ENCODE data around the gene NME9.

Gene NME9

DNA sequence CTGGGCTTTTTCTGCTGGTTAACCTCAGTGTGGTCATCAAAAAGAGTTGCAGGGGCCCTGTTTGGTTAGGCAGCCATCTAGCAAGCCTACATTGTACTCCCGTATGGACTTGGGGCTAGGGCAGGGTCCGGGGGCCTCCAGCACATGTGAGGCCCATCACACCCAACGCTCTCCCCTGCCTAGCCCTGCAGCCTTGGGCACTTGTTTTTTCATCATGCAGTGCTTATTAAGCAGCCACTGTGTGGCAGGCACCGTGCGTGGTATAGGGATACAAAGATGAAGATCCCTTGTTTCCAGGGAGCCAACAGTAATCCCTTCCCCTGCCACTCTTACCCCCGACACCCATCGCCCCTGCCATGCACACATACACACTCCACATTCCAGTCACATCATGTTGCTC lies 32.9 kb upstream of the NME9 start:
- no peak for DNase-seq (ENCODE audit: low read depth)

DNA sequence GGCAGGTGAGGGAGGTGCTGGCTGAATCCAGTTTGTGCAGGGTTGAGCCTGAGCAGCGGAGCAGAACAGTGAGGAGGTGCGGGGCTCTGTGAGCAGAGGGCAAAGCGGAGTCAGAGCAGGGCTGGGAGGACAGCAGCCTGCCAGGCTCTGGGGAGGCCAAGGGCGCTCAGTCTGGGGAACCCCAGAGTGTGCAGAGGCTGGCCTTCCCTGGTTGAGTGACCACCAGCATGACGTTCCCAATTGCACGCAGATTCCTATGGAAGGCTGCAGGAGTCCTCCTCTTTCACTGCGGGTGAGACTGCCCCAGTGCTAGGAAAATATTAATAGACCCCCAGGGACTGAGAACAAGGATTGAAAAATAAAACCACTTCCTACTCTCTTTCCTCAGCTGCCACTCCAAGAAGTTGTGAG lies 31.9 kb upstream of the NME9 start:
- DNase-seq (ENCODE audit: low read depth) = no peak

DNA sequence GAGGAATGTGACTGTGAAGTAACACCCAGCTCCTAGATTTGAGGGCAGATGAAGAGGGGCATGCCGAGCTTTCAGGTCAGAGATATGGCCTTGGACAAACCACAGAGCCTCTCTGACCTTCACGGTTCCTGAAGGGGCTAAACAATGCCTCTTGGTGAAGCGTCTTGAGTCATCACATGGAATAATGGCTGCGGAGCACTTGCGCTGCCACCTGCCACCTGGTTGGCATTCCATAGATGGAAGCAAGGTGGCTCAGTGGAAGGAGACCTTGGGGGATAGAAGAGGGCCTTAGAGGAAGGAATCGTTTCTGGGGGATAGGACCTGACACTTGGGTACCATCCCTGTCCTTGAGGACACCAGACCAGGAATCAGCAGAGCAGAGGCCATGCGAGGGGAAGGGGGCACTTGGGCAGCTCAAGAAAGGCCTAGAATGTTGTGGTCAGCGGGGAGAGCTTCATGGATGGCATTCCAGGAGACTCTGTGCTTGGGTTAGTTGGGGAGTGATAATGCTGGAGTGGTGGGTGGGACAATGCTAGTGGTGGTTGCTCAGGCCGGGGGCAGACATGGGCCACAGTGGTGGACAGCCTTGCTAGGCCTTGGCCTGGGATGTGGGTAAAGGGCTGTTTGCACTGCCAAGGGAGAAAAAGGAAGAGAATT lies 31.3 kb upstream of the NME9 start:
- DNase-seq (ENCODE audit: low read depth) = no peak

DNA sequence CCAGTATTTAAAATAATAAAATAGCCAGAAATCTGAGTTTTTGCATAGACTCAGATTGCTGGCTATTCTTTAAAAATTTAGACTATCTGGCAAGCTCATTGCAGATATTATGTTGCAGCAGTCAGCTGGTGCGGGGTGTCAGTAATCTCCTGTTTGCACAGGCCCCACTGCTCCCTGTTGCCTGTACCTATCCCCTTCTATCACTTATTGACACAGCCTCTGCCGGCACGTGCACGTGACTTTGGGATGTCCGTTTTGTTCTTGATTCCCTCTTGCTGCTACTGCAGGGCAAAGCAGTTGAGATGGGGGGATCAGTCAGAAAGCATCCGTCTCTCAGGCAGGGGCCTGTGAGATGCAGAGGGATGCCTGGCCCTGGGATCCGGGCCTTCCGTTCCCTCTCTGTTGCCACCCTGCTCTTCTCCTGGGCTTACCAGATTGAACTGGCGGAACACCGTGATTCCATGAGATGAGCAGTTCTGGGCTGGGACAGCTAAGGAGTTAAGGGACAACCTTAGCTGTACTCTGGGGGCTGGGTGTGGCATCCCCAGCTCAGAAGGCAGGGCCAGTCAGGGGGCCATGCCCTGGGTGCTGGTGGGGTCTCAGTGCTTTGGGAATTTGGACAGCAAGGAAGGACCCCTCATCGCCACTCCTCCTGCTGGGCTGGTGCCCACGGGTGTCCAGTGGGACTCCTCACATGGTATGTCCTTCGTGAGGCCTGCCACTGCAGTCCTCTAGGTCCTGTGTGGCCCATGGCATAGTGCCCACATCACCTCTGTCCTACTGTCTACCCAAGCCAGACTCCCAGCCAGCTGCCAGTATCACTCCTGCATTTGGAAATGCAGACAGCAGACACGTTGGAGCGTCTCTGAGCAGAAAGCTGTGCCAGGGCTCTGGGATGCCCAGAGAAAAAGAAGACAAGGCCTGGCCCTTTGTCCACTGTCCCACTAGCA lies 30.5 kb upstream of the NME9 start:
- DNase-seq (ENCODE audit: low read depth) = no peak

DNA sequence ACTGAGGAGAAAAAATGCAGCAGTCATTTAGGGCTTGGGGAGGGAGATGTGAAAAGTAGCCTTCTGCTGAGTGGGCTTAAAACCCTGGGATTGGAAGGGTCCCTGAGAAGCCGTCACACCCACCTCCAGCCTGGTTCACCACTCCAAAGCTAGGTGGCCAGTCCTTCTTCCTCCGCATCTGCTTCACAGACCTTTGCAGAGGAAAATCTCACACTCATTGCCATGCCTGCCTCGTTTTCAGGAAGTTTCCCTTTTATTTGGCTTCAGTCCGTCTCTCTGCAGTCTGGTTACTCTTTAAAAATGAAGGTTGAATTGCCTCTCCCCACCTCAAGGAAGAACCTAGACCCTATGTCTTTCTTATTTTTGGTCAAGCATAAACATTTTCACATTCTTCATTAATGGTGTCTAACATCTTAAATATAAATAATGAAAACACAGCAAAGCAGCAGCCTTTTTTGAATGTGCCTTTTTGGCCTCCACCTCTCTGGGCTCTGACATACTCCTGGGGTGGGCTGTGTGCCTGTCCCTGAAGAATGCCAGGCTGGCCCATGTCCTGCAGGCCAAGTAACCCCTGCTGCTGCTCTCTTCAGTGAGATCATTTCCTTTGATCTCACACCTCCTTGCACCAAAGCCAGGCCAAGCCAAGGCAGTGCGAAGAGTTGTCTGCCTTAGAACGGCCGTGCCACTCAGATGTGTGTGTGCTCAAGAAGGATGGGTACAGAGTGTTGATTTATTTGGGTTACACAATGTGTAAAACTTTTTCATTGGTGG lies 29.7 kb upstream of the NME9 start:
- no peak for DNase-seq (ENCODE audit: low read depth)

DNA sequence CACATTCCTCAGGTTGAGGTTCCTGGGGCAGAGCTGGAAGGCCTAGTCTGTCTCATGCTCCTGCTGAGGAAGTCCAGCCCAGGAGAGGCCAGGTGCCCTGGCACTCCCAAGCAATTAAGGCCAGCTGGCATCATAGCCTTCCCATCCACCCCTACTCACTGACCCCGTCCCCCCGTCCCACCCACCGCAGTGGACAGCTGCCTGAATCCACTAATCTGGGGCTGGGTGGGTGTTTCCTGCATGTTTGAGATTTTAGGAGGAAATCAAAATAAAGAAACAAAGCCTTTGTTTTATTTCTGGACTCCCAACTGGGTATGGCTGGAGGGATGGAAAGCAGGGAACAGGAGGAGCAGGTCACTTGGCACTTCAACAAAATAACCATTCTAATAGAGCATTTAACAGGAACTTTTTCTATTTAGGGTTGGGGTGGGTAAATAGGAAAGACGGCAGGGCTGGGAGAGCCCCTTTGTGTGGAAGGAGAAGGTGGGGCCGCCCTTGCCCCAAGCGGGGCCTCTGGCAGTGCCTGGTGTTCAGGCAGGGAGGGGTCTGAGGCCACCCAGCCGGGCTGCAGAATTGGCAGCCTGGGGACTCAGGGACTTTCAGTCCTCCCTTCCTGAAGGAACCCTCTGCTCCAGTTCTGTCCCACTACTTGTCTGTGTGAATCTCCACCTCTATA lies 27.2 kb upstream of the NME9 start:
- no peak for DNase-seq (ENCODE audit: low read depth)

DNA sequence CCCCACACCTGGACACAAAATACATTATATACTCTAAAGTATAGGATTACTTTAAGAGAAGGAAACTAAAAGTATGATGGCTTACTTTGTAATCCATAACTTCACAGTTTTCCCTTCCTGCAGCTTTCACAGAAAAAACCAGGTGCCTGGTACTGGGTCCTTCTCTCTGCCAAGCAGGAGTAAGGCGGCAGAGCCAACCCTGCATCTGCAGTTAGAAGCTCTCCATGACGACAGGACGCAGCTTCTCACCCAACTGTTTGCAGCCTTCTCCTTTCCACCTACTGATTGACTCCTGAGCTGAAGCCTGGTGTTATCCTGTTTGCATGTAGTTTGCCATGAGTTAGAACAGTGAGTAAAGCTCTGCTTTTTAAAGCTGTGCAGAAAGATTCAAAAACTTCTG lies 25.4 kb upstream of the NME9 start:
- no peak for DNase-seq (ENCODE audit: low read depth)

DNA sequence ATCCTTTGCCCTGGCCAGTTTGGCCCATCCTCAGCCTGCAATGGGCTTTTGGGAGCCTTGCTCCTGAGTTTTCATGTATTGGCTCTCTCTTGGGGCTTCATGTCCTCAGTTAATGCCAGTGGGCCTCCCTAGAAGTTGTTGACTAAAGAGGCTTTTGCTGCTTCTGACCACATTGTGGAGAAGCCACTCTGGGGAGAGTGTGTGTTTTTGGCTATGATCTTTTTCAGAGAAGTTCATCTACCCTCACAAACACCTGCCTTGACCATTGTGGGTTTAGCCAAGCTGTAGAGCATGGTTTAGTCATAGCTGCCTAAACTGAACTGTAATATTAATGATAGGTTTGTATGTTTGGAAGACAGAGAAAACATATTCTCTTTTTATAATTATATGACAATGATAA lies 24.7 kb upstream of the NME9 start:
- no peak for DNase-seq (ENCODE audit: low read depth)

DNA sequence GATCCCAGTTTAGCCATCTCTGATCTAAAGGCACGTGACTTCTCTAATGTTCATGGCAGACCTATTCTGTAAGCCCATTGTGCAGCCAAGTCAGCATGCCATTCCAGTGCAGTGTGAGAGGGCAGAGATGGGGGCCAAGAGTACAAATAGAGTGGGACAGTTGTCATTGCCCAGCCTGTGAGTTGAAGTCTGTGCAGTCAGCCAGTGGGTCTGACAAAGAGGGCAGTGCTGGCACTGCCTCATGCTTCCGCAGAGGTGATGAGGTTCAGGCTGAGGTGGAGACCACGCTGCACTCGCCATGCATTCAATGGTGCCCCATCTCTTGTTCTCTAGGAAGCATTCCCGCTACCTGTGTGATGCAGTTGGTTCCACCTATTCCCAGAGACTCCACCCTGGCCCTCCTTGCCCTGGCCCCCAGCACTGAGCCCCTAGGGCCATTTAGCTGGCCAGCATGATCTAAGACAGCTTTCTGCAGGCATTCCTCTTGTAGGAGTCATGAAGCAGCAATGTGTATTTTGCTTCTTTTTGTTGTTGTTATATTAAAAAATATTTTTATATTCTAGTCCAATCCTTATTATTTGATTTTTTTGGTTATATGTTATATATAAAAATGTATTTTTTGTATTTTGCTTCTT lies 22.4 kb upstream of the NME9 start:
- peak; percentile 31 for DNase-seq (ENCODE audit: low read depth)

DNA sequence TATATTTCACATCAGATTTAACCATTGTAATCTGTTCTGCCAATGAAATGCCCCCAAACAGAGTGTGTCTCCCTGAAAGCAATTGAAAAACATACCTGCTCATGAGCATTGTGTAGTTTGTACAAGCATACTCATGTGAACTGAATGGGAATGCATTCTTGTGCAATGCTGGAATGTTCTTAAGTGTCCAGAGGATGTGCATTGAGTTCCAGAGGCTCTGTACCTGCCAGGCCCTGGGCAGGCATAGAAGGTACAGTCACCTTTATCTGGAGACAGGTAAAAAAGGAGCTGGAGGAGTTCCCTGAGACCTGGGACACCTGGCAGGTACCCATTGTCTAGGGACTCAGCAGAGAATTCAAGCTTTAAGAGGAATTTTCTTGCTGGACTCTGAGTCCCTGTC lies 21.5 kb upstream of the NME9 start:
- DNase-seq (ENCODE audit: low read depth) = no peak

DNA sequence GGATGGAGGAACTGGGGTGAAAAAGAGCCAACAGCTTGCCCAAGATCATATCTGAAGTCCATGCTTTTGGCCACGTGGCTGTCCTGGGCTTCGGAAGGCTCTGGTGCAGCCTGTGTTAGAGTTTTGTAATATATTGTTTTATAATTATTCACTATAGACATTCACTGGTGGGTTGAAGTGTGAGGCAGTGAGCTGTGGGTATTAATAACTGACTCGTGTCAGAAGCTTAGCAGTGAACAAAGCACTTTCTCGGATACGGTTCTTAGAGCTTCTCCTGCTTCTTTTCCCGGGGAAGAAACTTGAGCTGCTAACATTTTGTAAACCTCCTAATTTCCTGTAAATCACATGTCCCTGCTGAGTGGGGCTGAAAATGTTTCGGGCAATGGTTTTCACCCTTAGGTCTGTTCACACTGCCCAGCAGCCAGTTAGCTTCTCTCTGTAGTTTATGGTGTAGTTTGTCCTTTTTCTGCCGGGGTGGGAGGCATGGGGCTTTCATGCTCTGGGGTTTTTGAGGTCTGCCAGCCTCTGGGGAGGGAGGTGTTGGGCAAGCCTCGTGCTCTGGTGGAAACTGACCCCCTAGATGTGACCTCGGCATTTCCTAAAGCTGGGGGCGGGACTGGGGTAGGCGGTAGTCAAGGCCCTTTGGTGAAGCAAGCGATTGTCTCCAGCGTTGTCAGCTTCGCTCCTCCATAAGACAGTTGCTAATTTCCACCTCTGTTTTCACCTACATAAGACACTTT lies 20.4 kb upstream of the NME9 start:
- DNase-seq (ENCODE audit: low read depth) = peak; percentile 55

DNA sequence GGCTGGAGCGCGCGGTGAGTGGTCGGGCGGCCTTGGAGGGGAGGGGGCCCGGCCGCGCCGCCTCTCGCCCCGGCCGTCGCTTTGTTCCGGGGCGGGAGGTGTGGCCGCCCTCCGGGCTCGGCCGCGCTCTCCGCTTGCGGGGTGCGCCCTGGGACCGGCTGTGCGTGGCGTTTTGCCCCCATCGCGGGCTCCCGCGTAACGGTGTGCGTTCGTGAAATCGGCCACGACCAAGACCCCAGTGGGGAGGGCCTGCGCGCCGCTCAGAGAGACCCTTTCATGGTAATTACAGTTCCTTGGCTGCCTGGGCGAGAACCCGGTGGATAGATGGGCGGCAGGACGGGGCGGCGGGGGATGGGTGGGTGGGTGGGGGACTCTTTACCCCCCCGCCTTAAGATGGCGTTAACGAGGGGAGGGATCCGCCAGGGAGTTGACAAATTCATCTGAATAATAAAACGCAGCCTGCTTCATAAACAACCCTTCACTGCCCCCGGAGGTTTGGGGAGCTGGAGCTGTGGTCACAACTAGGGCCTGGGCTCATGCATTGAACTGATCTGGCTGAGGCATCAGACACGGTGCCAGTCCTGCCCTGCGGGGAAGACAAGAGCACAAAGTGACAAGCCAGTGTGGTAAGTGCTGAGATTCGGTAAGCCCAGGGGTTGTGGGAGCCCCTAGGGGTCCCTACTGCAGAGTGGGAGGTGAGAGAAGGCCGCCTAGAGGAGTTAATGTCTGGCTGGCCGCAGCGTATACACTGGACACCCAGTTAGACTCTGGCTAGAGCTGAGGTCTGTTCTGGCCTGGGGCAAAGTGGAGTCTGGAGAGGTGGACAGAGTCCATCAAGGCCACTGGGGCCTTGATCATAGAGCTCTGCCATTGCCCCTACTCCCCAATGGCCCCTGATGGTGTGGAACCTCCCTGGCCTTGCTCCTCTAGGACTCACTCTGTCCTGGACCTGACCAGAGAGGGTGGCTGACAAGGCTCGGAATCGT lies 19.4 kb upstream of the NME9 start:
- DNase-seq (ENCODE audit: low read depth) = peak; percentile 38

DNA sequence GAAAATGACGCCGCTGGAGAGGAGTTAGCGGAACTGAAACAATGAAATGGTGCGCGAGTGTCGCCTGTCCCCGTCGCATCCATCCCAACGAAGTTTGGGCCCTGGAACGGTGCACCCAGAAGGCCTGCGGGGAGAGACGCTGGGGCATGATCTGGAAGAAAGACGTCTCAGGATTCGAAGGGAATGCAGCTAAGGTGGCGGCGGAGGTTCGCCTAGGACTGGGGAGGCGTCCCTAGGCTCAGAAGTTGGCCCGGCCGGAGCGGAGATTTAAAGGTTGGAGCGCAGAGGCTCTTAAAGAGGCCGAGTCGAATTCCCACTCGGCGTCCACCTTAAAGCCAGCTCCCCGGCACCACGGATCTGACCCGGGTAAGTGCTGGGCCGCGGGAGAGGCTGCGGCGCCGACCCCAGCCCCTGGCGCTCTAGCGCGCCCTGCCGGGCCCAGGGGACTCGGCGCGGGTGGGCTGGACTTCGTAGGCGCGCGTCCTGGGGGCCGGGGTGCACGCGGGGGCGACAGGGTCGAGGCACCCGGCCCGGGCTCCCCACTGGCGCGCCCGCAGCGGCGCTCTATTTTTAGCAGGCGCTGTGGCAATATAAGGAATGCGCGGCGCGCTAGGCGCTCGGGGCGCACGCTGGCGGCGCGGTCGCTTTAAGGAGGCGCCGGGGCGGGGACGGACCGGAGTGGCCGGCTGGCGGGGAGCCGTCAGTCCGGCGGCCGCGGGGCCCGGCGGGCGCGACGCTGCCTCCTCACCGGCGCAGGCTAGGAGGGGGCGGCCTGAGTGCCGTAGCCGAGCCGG lies 18.5 kb upstream of the NME9 start, which contains the start of gene MRAS:
TSS of gene MRAS (plus strand) at position 620 of the 794 bp plus-strand sequence. CDS start 24,305 bp downstream, outside the sequence.
- DNase-seq (ENCODE audit: low read depth) = peak; percentile 88

DNA sequence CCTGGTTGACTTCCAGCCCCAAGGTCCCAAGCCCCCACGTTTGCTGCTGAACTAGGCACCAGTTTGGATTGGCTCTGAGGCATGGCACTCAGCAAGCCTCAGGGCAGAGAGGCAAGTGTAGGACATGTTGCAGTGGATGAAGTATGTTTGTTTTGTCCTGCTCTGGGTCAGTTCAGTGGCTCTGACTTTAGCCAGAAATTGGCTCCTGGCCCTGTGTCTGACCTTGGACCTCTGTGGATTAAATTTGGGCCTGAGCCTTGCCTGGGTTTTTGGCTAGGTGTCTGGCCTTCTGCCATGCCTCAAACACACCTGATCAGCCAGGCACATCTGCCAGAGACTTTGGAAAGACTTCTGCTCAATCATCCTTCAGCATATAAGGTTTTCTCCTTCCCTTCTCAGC lies 15.1 kb upstream of the NME9 start:
- DNase-seq (ENCODE audit: low read depth) = no peak

DNA sequence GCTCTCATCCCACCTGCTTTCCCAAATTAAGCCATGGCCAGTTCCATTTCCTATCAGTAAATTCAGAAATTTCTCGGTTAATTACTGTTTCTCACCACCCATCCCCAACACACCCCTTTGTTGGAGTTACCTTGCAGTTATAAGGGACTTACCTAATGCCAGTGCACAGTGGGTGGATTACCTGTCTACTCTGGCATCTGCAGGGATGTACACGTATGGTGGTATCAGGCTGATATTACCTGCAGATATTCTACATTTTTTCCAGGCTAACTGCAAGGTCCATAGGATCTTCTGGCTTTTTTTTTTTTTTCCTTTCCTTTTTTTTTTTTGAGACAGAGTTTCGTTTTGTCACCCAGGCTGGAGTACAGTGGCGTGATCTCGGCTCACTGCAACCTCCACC lies 10.9 kb upstream of the NME9 start:
- no peak for DNase-seq (ENCODE audit: low read depth)

DNA sequence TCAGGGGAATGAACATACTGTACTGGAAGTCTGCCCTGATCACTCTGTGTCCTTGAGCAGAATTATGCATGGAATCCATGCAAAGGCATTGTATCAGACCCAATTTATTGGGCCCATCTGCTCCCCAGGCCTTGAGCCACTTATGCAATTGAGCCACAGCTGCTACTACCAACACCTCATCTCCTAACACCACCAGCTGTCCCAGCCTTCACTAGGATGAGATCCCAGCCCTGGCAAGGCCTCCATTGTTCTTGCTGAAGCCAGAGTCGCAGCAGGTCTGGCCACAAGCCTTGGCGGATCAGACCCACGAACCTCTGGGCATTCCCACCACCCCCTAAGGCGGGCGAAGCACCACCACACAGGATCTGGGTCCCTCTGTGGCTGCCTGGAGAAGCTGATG lies 9.2 kb upstream of the NME9 start:
- DNase-seq (ENCODE audit: low read depth) = no peak

DNA sequence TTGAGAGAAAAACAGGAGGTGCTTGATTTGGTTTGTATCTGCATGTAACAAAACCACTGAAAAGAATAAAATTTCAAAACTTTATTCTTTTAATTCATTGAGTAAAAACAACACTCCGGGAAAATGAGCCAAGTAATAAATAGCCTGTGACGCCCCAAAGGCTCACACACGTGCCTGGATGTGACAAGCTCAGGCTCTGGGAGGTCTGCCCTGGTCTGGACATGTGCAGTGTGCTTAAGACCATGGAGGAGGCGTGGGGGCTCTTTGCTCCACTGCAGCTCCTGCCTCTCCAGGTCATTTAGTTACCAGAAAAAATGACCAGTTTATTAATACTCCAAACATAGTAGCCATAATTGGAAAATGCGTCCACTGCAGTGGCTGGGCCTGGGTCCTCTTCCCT lies 8.6 kb upstream of the NME9 start:
- no peak for DNase-seq (ENCODE audit: low read depth)

DNA sequence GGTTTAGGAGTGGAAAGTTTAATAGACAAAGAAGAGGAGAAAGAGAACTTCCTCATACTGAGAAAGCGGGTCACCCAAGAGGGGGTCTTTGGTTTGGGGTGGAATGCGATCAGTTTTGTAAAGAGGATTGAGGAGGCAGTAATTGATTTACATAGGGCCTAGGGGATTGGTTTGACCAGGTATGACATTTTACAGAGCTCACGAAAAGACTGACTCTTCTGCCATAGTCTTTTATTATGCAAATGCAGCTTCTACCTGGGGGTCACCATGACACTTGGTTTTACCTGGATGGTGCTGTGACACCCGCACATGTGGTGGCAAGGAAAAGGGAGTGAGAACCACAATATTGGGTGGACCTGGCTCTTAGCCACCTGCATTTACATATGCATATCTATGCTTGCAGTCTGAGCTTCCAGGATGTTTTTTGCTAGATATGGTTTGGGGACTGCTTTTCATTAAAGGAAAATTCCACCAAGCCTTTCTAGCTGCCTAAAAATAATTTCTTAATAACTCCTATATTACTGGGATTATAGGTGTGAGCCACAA lies 6.9 kb upstream of the NME9 start:
- DNase-seq (ENCODE audit: low read depth) = no peak
